Umbilical cord (tissue), 2 donors: ENCODE data around the gene ZC3H12D. TPM values are rescaled to one million over a fixed set of nuclear protein-coding genes. Genes with fewer than 3 reads are reported as not detected.
"Not testable (repeated sequence)": the region's sequence is repeated elsewhere in the genome, so short reads cannot be mapped to it uniquely, and the experiment has no call there.

ENCODE experiments used
- DNase-seq: peaks from one replicate; pipeline ENCODE4 v3.0.0-alpha.2; 2015; ENCODE audit warnings: low spot score
- total RNA-seq: library from RNA; depleted of rRNA; stranded (reverse); fragments of >200 nt; gene quantifications from one replicate; pipeline ENCODE4 v1.2.3, GENCODE V29; 2014; ENCODE audit warnings: low replicate concordance; ENCODE audit not compliant: insufficient read depth

The ZC3H12D gene
- total RNA-seq, 1 donor from 2014 or later: 5.5 TPM

- DNase-seq: no peak
Measured at GRCh38 chr6:149459761-149460160, 25.1 kb downstream of the ZC3H12D start.

GRCh38 chr6:149458806-149459205 lies 26.0 kb downstream of the ZC3H12D start:
- no peak for DNase-seq

GRCh38 chr6:149458196-149458595 lies 26.6 kb downstream of the ZC3H12D start:
- no peak for DNase-seq

- DNase-seq: no peak
Measured at GRCh38 chr6:149457316-149457884, 27.4 kb downstream of the ZC3H12D start.

- DNase-seq: no peak
Measured at GRCh38 chr6:149456311-149457021, 28.3 kb downstream of the ZC3H12D start.

GRCh38 chr6:149455031-149455732 lies 29.6 kb downstream of the ZC3H12D start:
- DNase-seq: no peak

- DNase-seq: peak; percentile 94
Measured at GRCh38 chr6:149454346-149454848, 30.4 kb downstream of the ZC3H12D start.

GRCh38 chr6:149453597-149454345 lies 31.0 kb downstream of the ZC3H12D start:
- no peak for DNase-seq

GRCh38 chr6:149452037-149452939 lies 32.5 kb downstream of the ZC3H12D start:
- no peak for DNase-seq

- peak; percentile 49 for DNase-seq
Measured at GRCh38 chr6:149451376-149452036, 33.3 kb downstream of the ZC3H12D start.

GRCh38 chr6:149450679-149451375 lies 34.0 kb downstream of the ZC3H12D start:
- no peak for DNase-seq

GRCh38 chr6:149449831-149450678 lies 34.8 kb downstream of the ZC3H12D start:
- DNase-seq: no peak

- DNase-seq: no peak
Measured at GRCh38 chr6:149448821-149449453, 35.9 kb downstream of the ZC3H12D start.

- peak; percentile 49 for DNase-seq
Measured at GRCh38 chr6:149446791-149447376, 37.9 kb downstream of the ZC3H12D start.

- DNase-seq: no peak
Measured at GRCh38 chr6:149445573-149445972, 39.2 kb downstream of the ZC3H12D start.

GRCh38 chr6:149445095-149445466 lies 39.7 kb downstream of the ZC3H12D start:
- DNase-seq: no peak

- DNase-seq: not testable (repeated sequence)
Measured at GRCh38 chr6:149444360-149445094, 40.3 kb downstream of the ZC3H12D start.
